ENCODE results near the gene MYOZ2.
A peak's percentile ranks its signal among the peaks of the same experiment; 100 is the strongest.
"Not testable (repeated sequence)": the region's sequence is repeated elsewhere in the genome, so short reads cannot be mapped to it uniquely, and the experiment has no call there.

Gene MYOZ2

DNA sequence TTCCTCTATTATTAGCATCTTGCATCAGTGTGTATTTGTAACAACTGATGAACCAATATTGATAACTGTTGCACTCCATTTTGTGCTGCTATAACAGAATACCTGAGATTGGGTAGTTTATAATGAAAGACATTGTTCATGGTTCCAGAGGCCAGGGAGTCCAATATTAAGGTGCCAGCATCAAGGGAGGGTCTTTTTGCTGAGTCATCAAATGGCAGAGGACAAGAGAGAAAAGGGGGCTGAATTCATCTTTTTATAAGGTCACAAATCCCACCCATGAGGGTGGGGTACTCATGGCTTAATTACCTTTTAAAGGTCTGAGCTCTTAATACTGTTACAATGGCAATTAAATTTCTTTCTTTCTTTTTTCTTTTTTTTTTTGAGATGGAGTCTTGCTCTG lies 7.2 kb downstream of the MYOZ2 start:
- H3K27ac ChIP-seq (ENCODE audit: low read depth, low read length): no peak overlapping the region
- H3K36me3 ChIP-seq (ENCODE audit: control insufficient read depth in 5 of 5, insufficient read depth in 5 of 5, low read length in 5 of 5): no peaks in the 10 kb centered on the region
- no peaks in the 10 kb centered on the region for H3K27me3 ChIP-seq (ENCODE audit: control insufficient read depth in 5 of 5, insufficient read depth in 4 of 5, low read length in 5 of 5)
- no peak overlapping the region for H3K4me3 ChIP-seq (ENCODE audit: low read depth in 1 of 5, low read length in 5 of 5)
- H3K9me3 ChIP-seq (ENCODE audit: control insufficient read depth in 5 of 5, low read length in 5 of 5): no peaks in the 10 kb centered on the region
- peaks cover 0 to 10% (median 6%) of the 10 kb centered on the region in 5 donors for H3K4me1 ChIP-seq (ENCODE audit: control insufficient read depth in 5 of 5, insufficient read depth in 5 of 5, low read length in 5 of 5)
- no peak overlapping the region for H3K9ac ChIP-seq (ENCODE audit: low read length in 5 of 5)

DNA sequence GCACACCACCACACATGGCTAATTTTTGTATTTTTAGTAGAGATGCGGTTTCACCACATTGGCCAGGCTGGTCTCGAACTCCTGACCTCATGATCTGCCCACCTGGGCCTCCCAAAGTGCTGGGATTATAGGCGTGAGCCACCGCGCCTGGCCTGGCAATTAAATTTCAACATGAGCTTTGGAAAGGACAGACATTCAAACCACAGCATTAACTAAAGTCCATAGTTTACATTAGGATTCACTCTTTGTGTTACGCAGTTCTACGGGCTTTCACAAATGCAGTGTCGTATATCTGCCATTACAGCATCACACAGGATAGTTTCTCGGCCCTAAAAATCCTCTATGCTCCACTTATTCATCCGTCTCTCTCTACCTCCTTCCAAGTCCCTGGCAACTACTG lies 7.7 kb downstream of the MYOZ2 start:
- H3K4me1 ChIP-seq (ENCODE audit: control insufficient read depth in 5 of 5, insufficient read depth in 5 of 5, low read length in 5 of 5): not testable (repeated sequence)

DNA sequence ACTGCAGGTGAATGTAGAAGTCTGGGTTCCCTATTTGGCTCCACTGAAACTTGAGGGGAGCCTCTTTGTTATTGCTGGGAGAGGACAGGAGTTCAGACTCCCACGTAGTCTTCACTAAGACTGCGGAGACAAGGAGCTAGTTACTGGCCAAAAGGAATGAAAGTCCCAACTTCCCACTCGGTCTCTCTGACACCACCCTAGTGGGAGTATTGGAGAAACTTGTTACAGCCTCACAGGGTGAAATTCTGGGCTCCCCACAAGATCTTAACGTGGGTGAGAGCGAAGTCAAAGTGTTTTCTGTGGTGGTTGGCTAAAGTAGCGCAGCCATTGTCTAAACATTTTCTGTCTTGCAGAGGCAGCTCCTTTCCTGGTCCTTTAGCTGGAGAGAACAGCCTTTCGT lies 13.5 kb downstream of the MYOZ2 start:
- H3K4me3 ChIP-seq (ENCODE audit: low read depth in 1 of 5, low read length in 5 of 5): peak overlapping the region in 3 of 5 donors; percentile 7 to 51 (median 14)
- H3K4me1 ChIP-seq (ENCODE audit: control insufficient read depth in 5 of 5, insufficient read depth in 5 of 5, low read length in 5 of 5): peaks cover 0 to 5% (median 0%) of the 10 kb centered on the region in 5 donors
- H3K9me3 ChIP-seq (ENCODE audit: control insufficient read depth in 5 of 5, low read length in 5 of 5): no peaks in the 10 kb centered on the region
- no peaks in the 10 kb centered on the region for H3K27me3 ChIP-seq (ENCODE audit: control insufficient read depth in 5 of 5, insufficient read depth in 4 of 5, low read length in 5 of 5)
- no peak overlapping the region for H3K27ac ChIP-seq (ENCODE audit: low read depth, low read length)
- no peaks in the 10 kb centered on the region for H3K36me3 ChIP-seq (ENCODE audit: control insufficient read depth in 5 of 5, insufficient read depth in 5 of 5, low read length in 5 of 5)
- no peak overlapping the region for H3K9ac ChIP-seq (ENCODE audit: low read length in 5 of 5)

More for the DNA sequence above, 7.7 kb downstream of the MYOZ2 start:
- H3K9ac ChIP-seq (ENCODE audit: low read length in 5 of 5); H3K9me3 ChIP-seq (ENCODE audit: control insufficient read depth in 5 of 5, low read length in 5 of 5); H3K36me3 ChIP-seq (ENCODE audit: control insufficient read depth in 5 of 5, insufficient read depth in 5 of 5, low read length in 5 of 5); H3K4me3 ChIP-seq (ENCODE audit: low read depth in 1 of 5, low read length in 5 of 5); H3K27me3 ChIP-seq (ENCODE audit: control insufficient read depth in 5 of 5, insufficient read depth in 4 of 5, low read length in 5 of 5); H3K27ac ChIP-seq (ENCODE audit: low read depth, low read length): not testable (repeated sequence)

DNA sequence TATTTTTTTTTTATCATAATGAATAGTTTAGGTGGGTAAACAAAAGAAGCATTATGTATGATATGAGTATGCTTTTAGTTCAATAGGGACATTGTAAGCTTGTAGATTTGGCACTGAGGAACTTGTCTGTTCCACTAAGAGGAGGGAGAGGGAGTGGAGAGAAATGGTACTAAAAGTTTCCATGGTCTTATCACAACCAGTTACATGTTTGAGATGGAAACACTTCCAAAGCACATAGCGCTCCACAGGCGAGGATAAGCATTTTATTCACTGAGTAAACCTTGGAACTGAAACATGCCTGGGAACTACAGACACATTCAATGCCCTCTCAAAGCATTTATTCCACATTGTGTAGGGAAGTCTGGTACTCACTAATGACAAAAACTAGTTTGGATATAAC lies 15.5 kb downstream of the MYOZ2 start:
- H3K9ac ChIP-seq (ENCODE audit: low read length in 5 of 5): no peak overlapping the region
- no peak overlapping the region for H3K4me3 ChIP-seq (ENCODE audit: low read depth in 1 of 5, low read length in 5 of 5)
- H3K27me3 ChIP-seq (ENCODE audit: control insufficient read depth in 5 of 5, insufficient read depth in 4 of 5, low read length in 5 of 5): no peaks in the 10 kb centered on the region
- H3K9me3 ChIP-seq (ENCODE audit: control insufficient read depth in 5 of 5, low read length in 5 of 5): no peaks in the 10 kb centered on the region
- no peak overlapping the region for H3K27ac ChIP-seq (ENCODE audit: low read depth, low read length)
- no peaks in the 10 kb centered on the region for H3K36me3 ChIP-seq (ENCODE audit: control insufficient read depth in 5 of 5, insufficient read depth in 5 of 5, low read length in 5 of 5)
- peaks cover 0 to 5% (median 0%) of the 10 kb centered on the region in 5 donors for H3K4me1 ChIP-seq (ENCODE audit: control insufficient read depth in 5 of 5, insufficient read depth in 5 of 5, low read length in 5 of 5)

DNA sequence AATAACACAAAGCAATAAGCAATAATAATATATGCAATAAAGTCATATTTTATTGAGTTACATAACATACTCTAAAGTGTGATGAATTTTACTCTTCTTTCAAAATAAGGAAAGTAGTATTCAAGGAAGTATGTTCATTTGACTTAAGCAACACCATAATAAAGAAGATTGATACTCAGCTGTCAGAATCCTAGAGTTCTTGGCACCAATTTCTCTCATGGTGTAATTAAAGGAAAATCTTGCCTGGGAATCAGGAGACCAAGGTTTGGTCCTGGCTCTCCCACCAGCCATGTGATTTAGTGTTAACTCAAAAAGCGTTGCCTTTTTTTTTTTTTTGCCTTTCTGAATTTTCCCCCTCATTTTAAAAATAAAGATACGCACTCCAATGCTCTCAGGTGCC lies 17.1 kb downstream of the MYOZ2 start:
- H3K36me3 ChIP-seq (ENCODE audit: control insufficient read depth in 5 of 5, insufficient read depth in 5 of 5, low read length in 5 of 5): no peaks in the 10 kb centered on the region
- no peaks in the 10 kb centered on the region for H3K9me3 ChIP-seq (ENCODE audit: control insufficient read depth in 5 of 5, low read length in 5 of 5)
- no peak overlapping the region for H3K27ac ChIP-seq (ENCODE audit: low read depth, low read length)
- peaks cover 0 to 5% (median 0%) of the 10 kb centered on the region in 5 donors for H3K4me1 ChIP-seq (ENCODE audit: control insufficient read depth in 5 of 5, insufficient read depth in 5 of 5, low read length in 5 of 5)
- no peak overlapping the region for H3K4me3 ChIP-seq (ENCODE audit: low read depth in 1 of 5, low read length in 5 of 5)
- H3K9ac ChIP-seq (ENCODE audit: low read length in 5 of 5): no peak overlapping the region
- no peaks in the 10 kb centered on the region for H3K27me3 ChIP-seq (ENCODE audit: control insufficient read depth in 5 of 5, insufficient read depth in 4 of 5, low read length in 5 of 5)

DNA sequence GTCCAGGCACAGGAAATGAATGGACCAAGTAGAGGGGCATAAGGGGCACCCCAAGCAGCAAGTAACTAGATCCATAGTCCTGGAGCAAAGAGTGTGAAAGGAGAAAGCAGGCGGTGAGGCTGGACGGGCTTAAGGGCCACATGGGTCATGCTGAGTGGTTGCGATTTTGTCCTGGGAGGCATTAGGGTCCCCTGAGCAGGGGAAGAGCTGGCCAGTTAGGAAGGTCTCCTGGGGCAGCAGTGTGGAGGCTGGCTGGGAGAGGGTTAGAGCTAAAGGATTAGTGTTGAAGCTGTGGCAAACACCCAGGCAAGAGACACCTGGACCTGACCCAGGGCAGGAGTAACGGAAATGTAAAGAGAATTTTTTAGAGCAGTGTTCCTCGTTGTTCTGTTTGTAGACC lies 26.5 kb downstream of the MYOZ2 start:
- Histone ChIP-seq H3K36me3 (ENCODE audit: control insufficient read depth in 5 of 5, insufficient read depth in 5 of 5, low read length in 5 of 5) (no peaks in the 10 kb centered on the region), H3K9me3 (ENCODE audit: control insufficient read depth in 5 of 5, low read length in 5 of 5) (no peaks in the 10 kb centered on the region), H3K27ac (ENCODE audit: low read depth, low read length) (no peak overlapping the region)

DNA sequence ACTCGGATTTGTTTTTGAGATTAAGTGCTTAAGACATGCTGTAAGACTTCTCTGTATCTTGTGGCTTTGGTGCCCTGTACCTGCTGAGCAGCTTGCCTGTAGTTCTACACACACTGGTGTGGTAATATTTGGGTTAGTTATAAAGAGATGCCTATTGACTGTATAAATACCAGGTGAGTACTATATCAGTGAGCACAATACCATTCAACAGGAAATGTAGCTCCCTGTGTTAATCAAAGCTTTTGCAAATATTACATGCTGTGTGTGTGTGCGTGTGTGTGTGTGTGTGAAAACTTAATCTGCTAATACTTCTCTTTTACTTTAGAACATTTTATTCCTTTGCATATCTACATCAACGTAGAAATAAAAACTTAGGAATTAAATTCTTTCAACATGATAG lies 30.1 kb downstream of the MYOZ2 start:
- H3K9me3 ChIP-seq (ENCODE audit: control insufficient read depth in 5 of 5, low read length in 5 of 5): no peaks in the 10 kb centered on the region
- H3K36me3 ChIP-seq (ENCODE audit: control insufficient read depth in 5 of 5, insufficient read depth in 5 of 5, low read length in 5 of 5): no peaks in the 10 kb centered on the region
- H3K27ac ChIP-seq (ENCODE audit: low read depth, low read length): no peak overlapping the region
- H3K4me1 ChIP-seq (ENCODE audit: control insufficient read depth in 5 of 5, insufficient read depth in 5 of 5, low read length in 5 of 5): no peaks in the 10 kb centered on the region
- H3K4me3 ChIP-seq (ENCODE audit: low read depth in 1 of 5, low read length in 5 of 5): no peak overlapping the region
- no peak overlapping the region for H3K9ac ChIP-seq (ENCODE audit: low read length in 5 of 5)
- no peaks in the 10 kb centered on the region for H3K27me3 ChIP-seq (ENCODE audit: control insufficient read depth in 5 of 5, insufficient read depth in 4 of 5, low read length in 5 of 5)

More for the DNA sequence above, 26.5 kb downstream of the MYOZ2 start:
- Histone ChIP-seq H3K9ac (ENCODE audit: low read length in 5 of 5) (no peak overlapping the region), H3K4me3 (ENCODE audit: low read depth in 1 of 5, low read length in 5 of 5) (no peak overlapping the region), H3K27me3 (ENCODE audit: control insufficient read depth in 5 of 5, insufficient read depth in 4 of 5, low read length in 5 of 5) (no peaks in the 10 kb centered on the region), H3K4me1 (ENCODE audit: control insufficient read depth in 5 of 5, insufficient read depth in 5 of 5, low read length in 5 of 5) (no peaks in the 10 kb centered on the region)

DNA sequence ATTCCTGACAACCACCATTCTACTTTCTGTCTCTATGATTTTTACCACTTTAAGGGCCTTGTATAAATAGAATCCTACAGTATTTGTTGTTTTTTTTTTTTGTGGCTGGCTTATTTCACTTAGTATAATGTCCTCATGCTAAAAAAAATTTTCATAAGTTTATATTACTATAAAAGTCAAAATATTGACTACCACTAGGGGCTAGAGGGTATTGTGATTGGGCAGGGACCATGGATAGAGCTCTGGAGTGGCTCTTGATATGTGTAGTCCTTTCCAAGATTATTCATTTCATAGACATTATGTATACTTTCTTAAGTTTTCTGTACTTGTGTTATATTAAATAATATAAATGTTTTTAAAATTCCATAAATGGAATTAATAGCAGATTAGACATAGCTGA lies 34.6 kb downstream of the MYOZ2 start:
- Histone ChIP-seq H3K4me1 (ENCODE audit: control insufficient read depth in 5 of 5, insufficient read depth in 5 of 5, low read length in 5 of 5) (no peaks in the 10 kb centered on the region), H3K9ac (ENCODE audit: low read length in 5 of 5) (no peak overlapping the region), H3K36me3 (ENCODE audit: control insufficient read depth in 5 of 5, insufficient read depth in 5 of 5, low read length in 5 of 5) (no peaks in the 10 kb centered on the region), H3K4me3 (ENCODE audit: low read depth in 1 of 5, low read length in 5 of 5) (no peak overlapping the region), H3K27ac (ENCODE audit: low read depth, low read length) (no peak overlapping the region), H3K9me3 (ENCODE audit: control insufficient read depth in 5 of 5, low read length in 5 of 5) (no peaks in the 10 kb centered on the region), H3K27me3 (ENCODE audit: control insufficient read depth in 5 of 5, insufficient read depth in 4 of 5, low read length in 5 of 5) (no peaks in the 10 kb centered on the region)

DNA sequence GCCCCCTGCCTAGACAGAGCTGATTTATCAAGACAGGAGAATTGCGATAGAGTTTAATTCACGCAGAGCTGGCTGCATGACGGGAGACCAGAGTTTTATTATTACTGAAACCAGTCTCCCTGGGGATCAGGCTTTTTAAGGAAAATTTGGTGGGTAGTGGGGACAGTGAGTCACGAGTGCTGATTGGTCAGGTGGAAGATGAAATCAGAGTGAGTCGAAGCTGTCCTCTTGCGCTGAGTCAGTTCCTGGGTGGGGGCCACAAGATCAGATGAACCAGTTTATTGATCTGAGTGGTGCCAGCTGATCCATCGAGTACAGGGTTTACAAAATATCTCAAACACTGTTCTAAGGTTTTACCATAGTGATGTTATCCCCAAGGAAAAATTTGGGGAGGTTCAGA lies 36.6 kb downstream of the MYOZ2 start:
- H3K4me1 ChIP-seq (ENCODE audit: control insufficient read depth in 5 of 5, insufficient read depth in 5 of 5, low read length in 5 of 5): no peaks in the 10 kb centered on the region
- no peak overlapping the region for H3K4me3 ChIP-seq (ENCODE audit: low read depth in 1 of 5, low read length in 5 of 5)
- no peak overlapping the region for H3K27ac ChIP-seq (ENCODE audit: low read depth, low read length)
- no peaks in the 10 kb centered on the region for H3K36me3 ChIP-seq (ENCODE audit: control insufficient read depth in 5 of 5, insufficient read depth in 5 of 5, low read length in 5 of 5)
- no peaks in the 10 kb centered on the region for H3K27me3 ChIP-seq (ENCODE audit: control insufficient read depth in 5 of 5, insufficient read depth in 4 of 5, low read length in 5 of 5)
- no peaks in the 10 kb centered on the region for H3K9me3 ChIP-seq (ENCODE audit: control insufficient read depth in 5 of 5, low read length in 5 of 5)
- no peak overlapping the region for H3K9ac ChIP-seq (ENCODE audit: low read length in 5 of 5)

DNA sequence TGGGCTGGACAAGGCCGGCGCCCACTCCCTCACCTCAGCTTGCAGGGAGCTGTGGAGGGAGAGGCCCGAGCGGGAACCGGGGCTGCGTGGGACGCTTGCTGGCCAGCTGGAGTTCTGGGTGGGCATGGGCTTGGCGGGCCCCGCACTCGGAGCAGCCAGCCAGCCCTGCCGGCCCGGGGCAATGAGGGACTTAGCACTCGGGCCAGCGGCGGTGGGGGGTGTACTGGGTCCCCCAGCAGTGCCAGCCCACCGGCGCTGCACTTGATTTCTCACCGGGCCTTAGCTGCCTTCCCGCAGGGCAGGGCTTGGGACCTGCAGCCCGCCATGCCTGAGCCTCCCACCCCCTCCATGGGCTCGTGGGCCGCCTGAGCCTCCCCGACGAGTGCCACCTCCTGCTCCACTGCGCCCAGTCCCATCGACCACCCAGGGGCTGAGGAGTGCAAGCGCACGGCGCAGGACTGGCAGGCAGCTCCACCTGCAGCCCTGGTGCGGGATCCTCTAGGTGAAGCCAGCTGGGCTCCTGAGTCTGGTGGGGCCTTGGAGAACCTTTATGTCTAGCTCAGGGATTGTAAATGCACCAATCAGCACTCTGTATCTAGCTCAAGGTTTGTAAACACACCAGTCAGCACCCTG lies 38.2 kb downstream of the MYOZ2 start:
- H3K4me3 ChIP-seq (ENCODE audit: low read depth in 1 of 5, low read length in 5 of 5); H3K27me3 ChIP-seq (ENCODE audit: control insufficient read depth in 5 of 5, insufficient read depth in 4 of 5, low read length in 5 of 5); H3K36me3 ChIP-seq (ENCODE audit: control insufficient read depth in 5 of 5, insufficient read depth in 5 of 5, low read length in 5 of 5); H3K4me1 ChIP-seq (ENCODE audit: control insufficient read depth in 5 of 5, insufficient read depth in 5 of 5, low read length in 5 of 5); H3K27ac ChIP-seq (ENCODE audit: low read depth, low read length); H3K9me3 ChIP-seq (ENCODE audit: control insufficient read depth in 5 of 5, low read length in 5 of 5); H3K9ac ChIP-seq (ENCODE audit: low read length in 5 of 5): not testable (repeated sequence)

DNA sequence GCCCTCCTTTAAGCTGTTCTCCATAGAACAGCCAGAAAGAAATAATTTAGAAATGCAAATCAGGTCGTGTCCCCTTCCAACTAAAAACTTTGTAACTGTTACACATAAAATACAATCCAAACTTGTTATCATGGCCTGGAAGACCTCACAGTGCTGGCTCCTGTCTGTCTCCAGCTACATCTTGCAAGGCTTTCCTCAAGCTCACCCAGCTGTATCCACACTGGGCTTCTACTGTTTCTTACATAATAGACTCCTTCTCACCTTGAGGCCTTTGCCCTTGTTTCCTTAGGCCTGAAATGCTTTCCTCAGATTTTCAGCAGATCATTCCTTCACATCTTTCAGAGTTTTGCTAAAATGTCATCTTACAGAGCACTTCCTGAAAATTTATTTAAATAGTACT lies 43.4 kb downstream of the MYOZ2 start:
- H3K9ac ChIP-seq (ENCODE audit: low read length in 5 of 5): no peak overlapping the region
- no peaks in the 10 kb centered on the region for H3K4me1 ChIP-seq (ENCODE audit: control insufficient read depth in 5 of 5, insufficient read depth in 5 of 5, low read length in 5 of 5)
- no peaks in the 10 kb centered on the region for H3K27me3 ChIP-seq (ENCODE audit: control insufficient read depth in 5 of 5, insufficient read depth in 4 of 5, low read length in 5 of 5)
- no peaks in the 10 kb centered on the region for H3K36me3 ChIP-seq (ENCODE audit: control insufficient read depth in 5 of 5, insufficient read depth in 5 of 5, low read length in 5 of 5)
- no peak overlapping the region for H3K4me3 ChIP-seq (ENCODE audit: low read depth in 1 of 5, low read length in 5 of 5)
- H3K27ac ChIP-seq (ENCODE audit: low read depth, low read length): no peak overlapping the region
- H3K9me3 ChIP-seq (ENCODE audit: control insufficient read depth in 5 of 5, low read length in 5 of 5): no peaks in the 10 kb centered on the region
